Left colon (tissue), 2 donors: ENCODE results near the gene OSBPL5. TPM values are rescaled to one million over a fixed set of nuclear protein-coding genes. Genes with fewer than 3 reads are reported as not detected.

Source experiments
- ATAC-seq: fragments of 200-7000 bp; cut with Tn5 transposase; one replicate; pipeline ENCODE4 v1.9.1; 2020; ENCODE audit warnings: mild to moderate bottlenecking, moderate library complexity
- DNase-seq, 2 donors: peaks; one replicate each; pipeline ENCODE4 v3.0.0-alpha.2; 2020
- intact Hi-C, 2 donors: fragments of 100-400 bp; cut with DNase I in 1 of 2; cut with micrococcal nuclease in 1 of 2; formaldehyde crosslinking; loops; one replicate each; pipeline versions ENCODE4 v1.11.2 to v1.14.0; 2022; cut with DNase I, micrococcal nuclease
- total RNA-seq, 2 donors: library from RNA; stranded (reverse); fragmentation: NEBNext Ultra II Directional; extraction: Animal tissue kit (Norgen Biotek cat#: 25700); gene quantifications; one replicate each; pipeline ENCODE4 v1.2.1, GENCODE V29; 2021
- donor health status: DM: no; HTN: no; CAD: no.
- donor health status: DM: yes; HTN: yes; CAD: no.

The OSBPL5 gene
- total RNA-seq, 2 donors from 2014 or later: 36.8 to 48.7 TPM

DNA sequence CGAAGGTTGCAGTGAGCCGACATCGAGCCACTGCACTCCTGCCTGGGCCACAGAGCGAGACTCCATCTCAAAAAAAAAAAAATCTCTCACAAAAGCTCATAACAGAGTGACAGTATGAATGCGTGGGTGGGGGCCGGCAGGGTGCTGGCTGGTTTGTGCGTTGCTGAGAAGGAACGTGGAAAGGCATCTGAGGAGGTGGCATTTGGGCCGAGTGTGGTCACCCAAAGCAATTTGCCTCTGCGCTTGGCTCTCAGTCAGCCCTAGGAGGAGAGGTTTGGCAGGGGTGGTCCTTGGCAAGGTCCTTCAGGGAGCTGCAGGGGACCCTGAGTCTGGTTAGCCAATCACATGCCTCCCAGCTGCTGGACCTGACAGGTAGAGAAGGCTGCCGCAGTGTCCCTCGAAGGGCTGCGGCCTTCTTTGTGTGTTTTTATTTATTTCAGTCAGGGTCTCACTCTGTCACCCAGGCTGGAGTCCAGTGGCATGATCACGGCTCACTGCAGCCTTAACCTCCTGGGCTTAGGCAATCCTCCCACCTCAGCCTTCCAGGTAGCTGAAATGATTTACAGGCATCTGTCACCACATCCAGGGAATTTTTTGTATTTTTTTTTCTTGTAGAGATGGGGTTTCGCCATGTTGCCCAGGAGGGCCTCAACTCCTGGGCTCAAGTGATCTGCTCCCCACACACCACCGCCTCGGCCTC lies 23.5 kb upstream of the OSBPL5 start:
- DNase-seq: no peak
- ATAC-seq: no peak
- intact Hi-C loops: loop anchor here in 1 of 2 donors (10.0 kb wide), 1 partner anchor 74 kb away; no protein-coding TSS in a partner anchor

DNA sequence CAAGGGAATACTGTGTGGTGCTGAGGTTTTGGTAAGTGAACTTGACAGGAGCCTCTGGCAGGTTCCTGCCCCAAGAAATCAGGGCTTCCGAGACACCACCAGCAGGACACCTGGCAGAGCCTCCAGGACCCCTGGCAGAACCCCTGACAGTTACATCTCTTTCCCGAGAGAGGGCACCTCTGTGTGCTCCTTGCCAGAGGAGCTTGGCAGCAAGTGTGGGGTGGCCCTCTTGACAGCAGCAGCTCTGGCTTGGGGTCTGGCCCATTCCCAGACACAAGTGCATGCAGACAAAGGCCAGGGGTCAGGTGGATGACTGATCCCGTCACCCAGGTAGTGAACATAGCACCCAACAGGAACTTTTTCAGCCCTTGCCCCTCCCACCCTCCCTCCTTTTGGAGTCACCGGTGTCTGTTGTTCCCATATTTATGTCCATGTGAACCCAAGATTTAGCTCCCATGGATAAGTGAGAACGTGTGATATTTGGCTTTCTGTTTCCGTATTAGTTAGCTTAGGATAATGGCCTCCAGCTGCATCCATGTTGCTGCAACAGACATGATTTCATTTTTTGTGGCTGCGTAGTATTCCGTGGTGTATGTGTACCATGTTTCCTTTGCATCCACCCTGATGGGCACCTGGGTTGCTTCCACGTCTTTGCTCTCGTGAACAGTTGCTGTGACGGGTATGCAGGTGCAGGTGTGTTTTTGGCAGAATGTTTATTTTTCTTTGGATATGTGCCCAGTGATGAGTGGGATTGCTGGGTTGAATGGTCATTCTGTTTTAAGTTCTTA lies 21.2 kb upstream of the OSBPL5 start:
- no peak for DNase-seq
- no peak for ATAC-seq
- intact Hi-C loops: loop anchor here in 1 of 2 donors (10.0 kb wide), 1 partner anchor 72 kb away; no protein-coding TSS in a partner anchor

GRCh38 chr11:3184732-3185347 lies 19.7 kb upstream of the OSBPL5 start:
- ATAC-seq: no peak
- intact Hi-C loops: loop anchor here in 1 of 2 donors (10.0 kb wide), 1 partner anchor 70 kb away; no protein-coding TSS in a partner anchor
- no peak for DNase-seq

GRCh38 chr11:3183523-3183922 lies 18.4 kb upstream of the OSBPL5 start:
- DNase-seq (no peak), ATAC-seq (no peak)
- intact Hi-C loops: loop anchor here in 1 of 2 donors (10.0 kb wide), 1 partner anchor 69 kb away; no protein-coding TSS in a partner anchor

DNA sequence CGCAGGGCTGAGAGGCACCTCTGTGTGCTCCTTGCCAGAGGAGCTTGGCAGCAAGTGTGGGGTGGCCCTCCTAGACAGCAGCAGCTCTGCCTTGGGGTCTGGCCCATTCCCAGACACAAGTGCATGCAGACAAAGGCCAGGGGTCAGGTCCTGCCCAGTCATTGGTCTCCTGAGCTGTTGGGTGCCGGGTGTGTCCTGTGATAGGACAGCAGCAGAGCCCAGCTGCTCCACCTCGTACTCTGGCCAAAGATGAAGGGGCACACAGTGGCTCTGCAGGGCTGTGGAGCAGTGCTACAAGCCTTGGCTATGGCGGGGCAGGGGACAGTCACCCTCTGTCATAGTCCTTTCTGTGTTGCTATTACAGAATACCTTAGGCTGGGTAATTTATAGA lies 17.3 kb upstream of the OSBPL5 start:
- no peak for ATAC-seq
- intact Hi-C loops: loop anchor here in 1 of 2 donors (10.0 kb wide), 1 partner anchor 68 kb away; no protein-coding TSS in a partner anchor
- DNase-seq: no peak

- intact Hi-C loops: loop anchor here in 1 of 2 donors (10.0 kb wide), 1 partner anchor 67 kb away; no protein-coding TSS in a partner anchor
- DNase-seq (no peak), ATAC-seq (no peak)
Measured at GRCh38 chr11:3181725-3182461, 16.8 kb upstream of the OSBPL5 start.

DNA sequence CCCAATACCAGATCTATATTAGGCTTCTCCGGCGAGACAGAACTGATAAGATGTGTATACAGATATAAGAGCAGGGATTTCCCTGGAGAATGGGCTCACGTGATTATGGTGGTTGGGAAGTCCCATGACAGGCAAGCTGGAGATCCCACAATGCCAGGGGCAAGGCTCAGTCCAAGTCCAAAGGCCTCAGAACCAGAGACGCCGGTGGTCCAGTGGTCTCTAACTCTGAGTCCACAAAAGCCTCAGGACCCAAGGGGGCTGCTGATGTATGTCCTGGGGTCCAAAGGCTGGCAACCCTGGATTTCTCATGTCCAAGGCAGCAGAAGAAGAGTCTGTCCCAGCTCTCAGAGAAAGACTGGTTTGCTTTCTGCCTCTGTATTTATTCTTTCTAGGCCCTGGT lies 15.8 kb upstream of the OSBPL5 start:
- ATAC-seq (no peak), DNase-seq (no peak)
- intact Hi-C loops: loop anchor here in 1 of 2 donors (10.0 kb wide), 1 partner anchor 66 kb away; no protein-coding TSS in a partner anchor

DNA sequence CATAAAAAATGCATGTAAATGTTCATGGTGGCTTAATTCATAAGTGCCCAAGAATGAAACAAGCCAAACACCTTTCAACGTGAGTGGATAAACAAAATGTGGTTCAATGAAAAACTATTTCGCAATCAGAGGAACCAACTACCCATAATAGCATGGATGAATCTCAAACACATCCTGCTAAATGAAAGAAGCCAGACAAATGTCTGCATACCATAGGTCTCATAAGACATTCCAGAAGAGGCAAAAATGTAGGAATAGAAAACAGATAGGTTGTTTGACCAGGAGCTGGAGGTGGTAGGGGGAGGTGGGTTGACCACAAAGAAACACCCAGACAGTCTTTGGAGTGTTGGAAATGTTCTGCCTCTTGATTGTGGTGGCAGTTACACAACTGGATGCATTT lies 13.2 kb upstream of the OSBPL5 start:
- DNase-seq (no peak), ATAC-seq (no peak)
- intact Hi-C loops: no loop called here

- no peak for DNase-seq
- intact Hi-C loops: no loop called here
- no peak for ATAC-seq
Measured at GRCh38 chr11:3177931-3178330, 12.8 kb upstream of the OSBPL5 start.

DNA sequence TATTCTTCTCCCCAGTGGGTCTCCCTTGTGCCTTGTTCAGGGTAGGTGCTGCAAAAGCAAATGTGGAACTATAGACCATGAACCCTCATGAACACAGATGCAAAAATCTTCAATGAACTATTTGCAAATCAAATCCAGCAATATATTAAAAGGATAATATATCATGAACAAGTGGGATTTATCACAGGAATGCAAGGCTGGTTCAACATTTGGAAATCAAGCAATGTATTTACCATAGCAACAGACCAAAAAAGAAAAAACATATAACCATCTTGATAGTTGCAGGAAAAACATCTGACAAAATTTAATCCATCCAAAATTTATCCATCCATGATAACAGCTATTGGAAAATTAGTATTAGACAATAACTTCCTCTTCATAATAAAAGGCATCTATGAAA lies 11.4 kb upstream of the OSBPL5 start:
- no peak for ATAC-seq

GRCh38 chr11:3175194-3175593 lies 10.1 kb upstream of the OSBPL5 start:
- no peak for ATAC-seq
- intact Hi-C loops: no loop called here

More for the DNA sequence above, 11.4 kb upstream of the OSBPL5 start:
- no peak for DNase-seq
- intact Hi-C loops: no loop called here

GRCh38 chr11:3174387-3174786 lies 9.3 kb upstream of the OSBPL5 start:
- no peak for ATAC-seq

More at GRCh38 chr11:3175194-3175593, 10.1 kb upstream of the OSBPL5 start:
- DNase-seq: no peak

DNA sequence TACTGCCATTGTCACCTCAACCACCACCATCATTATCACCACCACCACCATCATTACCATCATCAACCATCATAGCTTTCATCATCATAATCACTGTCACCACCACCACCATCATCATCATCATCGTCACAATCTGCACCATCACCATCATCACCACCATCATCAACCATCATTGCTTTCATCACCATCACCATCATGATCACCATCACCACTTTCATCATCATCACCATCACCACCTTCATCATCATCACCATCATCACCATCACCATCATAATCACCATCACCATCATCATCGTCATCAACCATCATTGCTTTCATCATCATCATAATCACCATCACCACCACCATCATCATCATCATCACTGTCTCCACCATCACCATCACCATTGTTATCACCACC lies 8.7 kb upstream of the OSBPL5 start:
- no peak for DNase-seq
- intact Hi-C loops: no loop called here
- ATAC-seq: no peak

More at GRCh38 chr11:3174387-3174786, 9.3 kb upstream of the OSBPL5 start:
- no peak for DNase-seq
- intact Hi-C loops: no loop called here

- ATAC-seq: no peak
- intact Hi-C loops: no loop called here
- no peak for DNase-seq
Measured at GRCh38 chr11:3171931-3172560, 6.9 kb upstream of the OSBPL5 start.

DNA sequence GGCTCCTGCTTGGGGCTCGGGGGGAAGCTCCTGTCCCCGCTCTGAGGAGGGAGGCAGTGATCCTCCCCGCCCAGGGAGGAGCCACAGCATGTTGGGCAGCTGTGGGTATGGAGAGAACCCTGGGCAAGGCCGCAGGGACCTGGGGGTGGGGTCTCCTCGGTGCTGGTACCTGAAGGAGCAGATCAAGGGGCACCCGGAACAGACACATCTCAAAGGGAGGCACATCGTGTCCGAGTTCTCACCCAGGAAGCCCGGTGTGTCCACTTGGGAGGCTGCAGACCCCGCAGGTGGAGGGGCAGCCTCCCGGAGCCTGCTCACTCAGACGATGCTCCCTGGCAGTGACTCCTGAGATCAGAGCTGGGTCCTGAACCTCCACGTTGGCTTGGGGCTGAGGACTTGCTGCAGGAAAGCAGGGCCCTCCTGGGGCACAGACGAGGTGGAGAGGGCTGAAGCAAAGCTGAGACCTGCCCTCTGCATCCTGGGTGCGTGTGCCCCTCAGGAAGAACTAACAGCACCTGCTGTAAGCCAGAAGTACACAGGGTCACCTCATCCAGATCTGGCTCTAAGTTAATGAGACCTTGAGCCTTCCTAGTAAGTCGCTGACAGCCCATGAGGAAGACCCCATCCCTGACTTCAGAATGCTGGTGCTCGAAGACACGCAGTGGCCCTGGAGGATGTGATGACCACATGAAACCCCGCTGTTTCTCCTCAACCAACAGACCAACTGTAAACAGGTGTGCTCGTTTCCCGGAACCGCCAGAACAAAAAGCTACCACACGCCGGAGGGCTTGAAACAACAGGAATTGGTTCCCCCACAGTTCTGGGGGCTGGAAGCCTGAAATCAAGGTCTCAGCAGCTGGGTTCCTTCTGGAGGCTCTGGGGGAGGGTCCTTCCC lies 5.9 kb upstream of the OSBPL5 start:
- intact Hi-C loops: no loop called here
- no peak for ATAC-seq
- no peak for DNase-seq

GRCh38 chr11:3170044-3170755 lies 5.1 kb upstream of the OSBPL5 start:
- no peak for ATAC-seq
- intact Hi-C loops: no loop called here
- DNase-seq: no peak
